ENCODE data around the gene C1QTNF9. TPM values are rescaled to one million over a fixed set of nuclear protein-coding genes. Genes with fewer than 3 reads are reported as not detected.

The C1QTNF9 gene
- total and polyA plus RNA-seq, 8 donors: 0.09 to 0.73 (median 0.33) TPM; not detected in 2

DNA sequence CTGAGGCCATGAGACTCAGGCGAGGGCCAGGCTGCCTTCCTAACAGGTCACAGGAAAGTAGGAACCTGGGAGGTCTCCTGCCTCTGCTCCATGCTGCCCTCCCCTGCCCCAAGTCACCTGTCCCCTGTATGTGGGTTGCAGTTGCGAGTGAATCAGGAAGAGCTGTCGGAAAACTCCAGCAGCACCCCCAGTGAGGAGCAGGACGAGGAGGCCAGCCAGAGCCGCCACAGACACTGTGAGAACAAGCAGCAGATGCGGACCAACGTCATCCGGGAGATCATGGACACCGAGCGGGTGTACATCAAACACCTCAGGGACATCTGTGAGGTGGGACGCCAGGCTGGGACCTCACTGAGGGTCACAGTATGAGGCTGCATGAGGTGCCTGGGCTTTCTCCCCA is 22.8 kb upstream of the C1QTNF9 start:
- FAIRE-seq: no peak
- intact Hi-C loops (cut with DNase I): no loop called here
- 89 to 96% methylated on average over 11 of the region's 11 CpGs for WGBS, 2 donors
- DNase-seq: no peak
- no peak for ATAC-seq
- no peaks in the 10 kb centered on the region for H3K9me3 ChIP-seq
- H3K27me3 ChIP-seq: no peaks in the 10 kb centered on the region
- peaks cover 13 to 83% (median 47%) of the 10 kb centered on the region in 3 donors for H3K36me3 ChIP-seq
- no peak for TF ChIP-seq CTCF (IDR thresholded peaks at IDR 0.05)
- H3K27ac ChIP-seq: no peak overlapping the region
- no peak overlapping the region for H3K4me3 ChIP-seq
- no peaks in the 10 kb centered on the region for H3K4me1 ChIP-seq

DNA sequence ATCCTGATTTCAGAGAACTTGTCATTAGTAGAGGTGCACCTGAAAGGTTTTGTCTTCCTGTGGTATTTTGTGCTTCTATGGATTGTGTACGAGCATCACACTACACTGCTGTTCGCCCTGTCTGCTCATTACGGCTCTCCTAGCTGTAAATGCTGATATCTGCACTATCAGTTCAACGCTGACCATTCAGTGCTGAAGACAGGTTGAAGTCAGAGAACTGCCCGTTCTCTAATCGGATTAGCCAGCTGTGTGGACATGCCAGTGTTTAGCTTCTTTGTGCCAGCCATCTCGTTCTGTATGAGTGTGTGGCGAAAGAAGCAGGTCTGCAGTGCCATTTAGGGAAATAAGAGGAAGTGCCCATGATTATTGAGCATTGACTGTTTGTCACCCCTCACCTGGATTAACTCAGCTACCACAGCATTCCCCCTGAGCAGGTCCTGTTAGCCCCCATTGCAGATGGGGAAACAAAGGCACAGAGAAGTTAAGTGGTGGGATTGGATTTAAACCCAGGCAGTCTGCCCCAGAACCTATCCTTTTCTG is 21.6 kb upstream of the C1QTNF9 start:
- Histone ChIP-seq H3K36me3 (peaks cover 13 to 89% (median 56%) of the 10 kb centered on the region in 3 donors), H3K4me1 (no peaks in the 10 kb centered on the region), H3K4me3 (no peak overlapping the region), H3K27me3 (no peaks in the 10 kb centered on the region), H3K27ac (no peak overlapping the region), H3K9me3 (no peaks in the 10 kb centered on the region)
- WGBS, 2 donors: 82 to 85% methylated on average over 8 of the region's 8 CpGs
- ATAC-seq: no peak
- no peak for DNase-seq
- intact Hi-C loops (cut with DNase I): no loop called here
- no peak for FAIRE-seq
- TF ChIP-seq CTCF (IDR thresholded peaks at IDR 0.05): no peak

DNA sequence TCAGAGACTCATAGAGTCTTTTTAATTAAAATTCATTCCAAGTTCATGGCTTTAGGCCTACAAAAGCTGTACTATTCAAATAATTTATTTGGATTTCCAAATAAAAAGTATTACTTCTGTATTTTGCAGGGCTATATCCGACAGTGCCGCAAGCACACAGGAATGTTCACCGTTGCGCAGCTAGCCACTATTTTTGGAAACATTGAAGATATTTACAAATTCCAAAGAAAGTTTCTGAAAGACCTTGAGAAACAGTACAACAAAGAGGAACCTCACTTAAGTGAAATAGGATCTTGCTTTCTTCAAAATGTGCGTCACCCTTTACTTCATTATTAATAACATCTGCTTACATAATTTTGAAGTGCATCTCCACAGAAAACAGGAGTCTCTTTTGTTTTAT is 20.5 kb upstream of the C1QTNF9 start:
- no peak overlapping the region for H3K27ac ChIP-seq
- H3K9me3 ChIP-seq: no peaks in the 10 kb centered on the region
- ATAC-seq: no peak
- FAIRE-seq: no peak
- 90 to 94% methylated on average over 5 of the region's 5 CpGs for WGBS, 2 donors
- intact Hi-C loops (cut with DNase I): no loop called here
- DNase-seq: no peak
- TF ChIP-seq CTCF (IDR thresholded peaks at IDR 0.05): no peak
- peaks cover 13 to 97% (median 61%) of the 10 kb centered on the region in 3 donors for H3K36me3 ChIP-seq
- H3K4me1 ChIP-seq: no peaks in the 10 kb centered on the region
- H3K27me3 ChIP-seq: no peaks in the 10 kb centered on the region
- H3K4me3 ChIP-seq: no peak overlapping the region

GRCh38 chr13:24290280-24290932 is 19.0 kb upstream of the C1QTNF9 start:
- no peaks in the 10 kb centered on the region for H3K4me1 ChIP-seq
- ATAC-seq: no peak
- H3K36me3 ChIP-seq: peaks cover 13 to 97% (median 57%) of the 10 kb centered on the region in 3 donors
- H3K27ac ChIP-seq: no peak overlapping the region
- H3K4me3 ChIP-seq: no peak overlapping the region
- DNase-seq: peak in 1 of 6 donors; percentile 4
- no peak for TF ChIP-seq CTCF (IDR thresholded peaks at IDR 0.05)
- no peaks in the 10 kb centered on the region for H3K9me3 ChIP-seq
- no peaks in the 10 kb centered on the region for H3K27me3 ChIP-seq
- intact Hi-C loops (cut with DNase I): no loop called here
- 92 to 93% methylated on average over 20 of the region's 20 CpGs for WGBS, 2 donors
- no peak for FAIRE-seq

DNA sequence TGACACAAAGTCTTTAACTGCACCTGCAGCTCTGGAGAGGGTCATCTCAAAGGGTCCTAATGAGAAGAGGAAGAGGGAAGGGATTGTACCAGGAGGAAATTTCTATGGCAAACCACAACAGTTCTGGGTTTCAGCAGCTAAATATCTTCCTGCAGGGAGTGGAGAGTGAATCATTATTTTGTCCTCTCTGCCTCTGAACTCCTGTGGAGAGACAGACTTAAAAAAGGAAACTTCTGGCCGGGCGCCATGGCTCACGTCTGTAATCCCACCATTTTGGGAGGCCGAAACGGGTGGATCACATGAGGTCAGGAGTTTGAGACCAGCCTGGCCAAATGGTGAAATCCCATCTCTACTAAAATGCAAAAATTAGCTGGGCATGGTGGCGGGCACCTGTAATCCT is 16.9 kb upstream of the C1QTNF9 start:
- 94% methylated on average over 6 of the region's 6 CpGs for WGBS, 2 donors
- no peak for ATAC-seq
- H3K4me1 ChIP-seq: no peaks in the 10 kb centered on the region
- intact Hi-C loops (cut with DNase I): no loop called here
- DNase-seq: no peak
- no peaks in the 10 kb centered on the region for H3K27me3 ChIP-seq
- no peak overlapping the region for H3K4me3 ChIP-seq
- peaks cover 4 to 97% (median 59%) of the 10 kb centered on the region in 3 donors for H3K36me3 ChIP-seq
- no peaks in the 10 kb centered on the region for H3K9me3 ChIP-seq
- no peak overlapping the region for H3K27ac ChIP-seq
- no peak for TF ChIP-seq CTCF (IDR thresholded peaks at IDR 0.05)
- no peak for FAIRE-seq
